Astrocyte (in vitro differentiated cells and primary cell): ENCODE data around the gene YIF1B.

ENCODE experiments used
- EZH2 ChIP-seq: IDR thresholded peaks from 2 replicates; pipeline ENCODE4 v1.6.1; 2012; ENCODE audit warnings: mild to moderate bottlenecking, low read length, inconsistent platforms; ENCODE audit not compliant: insufficient read depth
- TF ChIP-seq, protein P1 (sequence below): IDR thresholded peaks from 2 replicates; pipeline ENCODE4 v1.5.1; 2011; ENCODE audit warnings: low read depth, mild to moderate bottlenecking, inconsistent platforms, low read length, moderate library complexity; ENCODE audit not compliant: insufficient read depth

DNA sequence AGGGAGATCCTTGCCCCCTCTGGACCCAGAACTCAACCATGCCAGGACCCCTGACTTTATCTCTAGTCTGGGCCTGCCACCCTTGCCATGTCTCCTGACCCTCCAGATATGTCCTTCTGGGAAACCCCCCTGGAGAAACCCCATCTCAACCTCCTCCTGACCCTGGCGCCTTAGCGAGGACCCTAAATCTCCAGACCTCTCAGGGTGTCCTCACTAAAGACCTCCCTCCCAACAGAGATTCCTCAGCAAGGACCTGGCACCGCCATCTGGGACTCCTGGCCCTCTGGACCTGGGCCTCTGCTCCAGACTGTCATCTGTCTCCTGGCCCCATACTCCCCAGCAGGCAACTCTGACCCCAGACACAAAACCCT lies 5.2 kb upstream of the YIF1B start:
- TF ChIP-seq, protein P1, sequence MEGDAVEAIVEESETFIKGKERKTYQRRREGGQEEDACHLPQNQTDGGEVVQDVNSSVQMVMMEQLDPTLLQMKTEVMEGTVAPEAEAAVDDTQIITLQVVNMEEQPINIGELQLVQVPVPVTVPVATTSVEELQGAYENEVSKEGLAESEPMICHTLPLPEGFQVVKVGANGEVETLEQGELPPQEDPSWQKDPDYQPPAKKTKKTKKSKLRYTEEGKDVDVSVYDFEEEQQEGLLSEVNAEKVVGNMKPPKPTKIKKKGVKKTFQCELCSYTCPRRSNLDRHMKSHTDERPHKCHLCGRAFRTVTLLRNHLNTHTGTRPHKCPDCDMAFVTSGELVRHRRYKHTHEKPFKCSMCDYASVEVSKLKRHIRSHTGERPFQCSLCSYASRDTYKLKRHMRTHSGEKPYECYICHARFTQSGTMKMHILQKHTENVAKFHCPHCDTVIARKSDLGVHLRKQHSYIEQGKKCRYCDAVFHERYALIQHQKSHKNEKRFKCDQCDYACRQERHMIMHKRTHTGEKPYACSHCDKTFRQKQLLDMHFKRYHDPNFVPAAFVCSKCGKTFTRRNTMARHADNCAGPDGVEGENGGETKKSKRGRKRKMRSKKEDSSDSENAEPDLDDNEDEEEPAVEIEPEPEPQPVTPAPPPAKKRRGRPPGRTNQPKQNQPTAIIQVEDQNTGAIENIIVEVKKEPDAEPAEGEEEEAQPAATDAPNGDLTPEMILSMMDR = no peak
- TF ChIP-seq EZH2 = no peak
